ENCODE measurements around the gene TGM5.

- no peak for TF ChIP-seq CTCF (conservative IDR thresholded peaks at IDR 0.05; ENCODE audit: low read depth in 2 of 2)
- no peak for TF ChIP-seq EZH2 (IDR thresholded peaks at IDR 0.05; ENCODE audit: low read depth, unreplicated experiment)
- TF ChIP-seq REST (IDR thresholded peaks at IDR 0.05; ENCODE audit: unreplicated experiment), result no peak
- no peak for TF ChIP-seq ZNF114 (CRISPR knock-in tag; IDR thresholded peaks at IDR 0.05)
- TF ChIP-seq POLR2AphosphoS5 (IDR thresholded peaks at IDR 0.05; ENCODE audit: low read depth), result no peak
- TF ChIP-seq EZH2phosphoT487 (IDR thresholded peaks at IDR 0.05; ENCODE audit: unreplicated experiment), result no peak
Observed at GRCh38 chr15:43184407-43185124, 82.2 kb downstream of the TGM5 start.
